GM19043 (cell line): ENCODE measurements around the gene EPB42.
"Not testable (repeated sequence)": the region's sequence is repeated elsewhere in the genome, so short reads cannot be mapped to it uniquely, and the experiment has no call there.

ENCODE experiments used
- ATAC-seq: cut with Tn5 transposase; IDR thresholded peaks from one replicate; pipeline ENCODE4 v1.9.1; 2021; ENCODE audit warnings: low read depth; ENCODE audit not compliant: unreplicated experiment

EPB42 gene

GRCh38 chr15:43189296-43189695 lies 31.5 kb downstream of the EPB42 start:
- no peak for ATAC-seq

- no peak for ATAC-seq
These were observed 33.2 kb downstream of the EPB42 start for GRCh38 chr15:43187544-43188155.

- peak; percentile 9 for ATAC-seq
These were observed 34.8 kb downstream of the EPB42 start for GRCh38 chr15:43186003-43186353.

GRCh38 chr15:43185157-43186002 lies 35.4 kb downstream of the EPB42 start, which contains the start of gene CCNDBP1:
Gene CCNDBP1, plus strand, starts transcription at chr15:43185403. Its CDS starts 96 bp downstream, at chr15:43185499.
- ATAC-seq = peak; percentile 96

GRCh38 chr15:43184407-43185124 lies 36.3 kb downstream of the EPB42 start:
- no peak for ATAC-seq

- ATAC-seq = no peak
These were observed 37.5 kb downstream of the EPB42 start for GRCh38 chr15:43183270-43183669.

- ATAC-seq = not testable (repeated sequence)
These were observed 43.7 kb downstream of the EPB42 start for GRCh38 chr15:43177147-43177546.

GRCh38 chr15:43175656-43176309 lies 45.0 kb downstream of the EPB42 start:
- ATAC-seq = not testable (repeated sequence)

- ATAC-seq = no peak
These were observed 50.9 kb downstream of the EPB42 start for GRCh38 chr15:43169888-43170287.

- no peak for ATAC-seq
These were observed 52.4 kb downstream of the EPB42 start for GRCh38 chr15:43168192-43169107.

GRCh38 chr15:43167261-43167660 lies 53.6 kb downstream of the EPB42 start:
- ATAC-seq = not testable (repeated sequence)

- ATAC-seq = no peak
These were observed 55.0 kb downstream of the EPB42 start for GRCh38 chr15:43165801-43166325.

GRCh38 chr15:43153269-43153668 lies 67.5 kb downstream of the EPB42 start:
- ATAC-seq = no peak

GRCh38 chr15:43151688-43152087 lies 69.1 kb downstream of the EPB42 start:
- no peak for ATAC-seq

- ATAC-seq = no peak
These were observed 70.5 kb downstream of the EPB42 start for GRCh38 chr15:43150191-43150929.
